ENCODE measurements around the gene TFCP2. TPM values are rescaled to one million over a fixed set of nuclear protein-coding genes. Genes with fewer than 3 reads are reported as not detected.

TFCP2 gene
- total RNA-seq, 1 donor from 2014 or later: 30.2 TPM

- H3K4me1 ChIP-seq: no peaks in the 10 kb centered on the region
- H3K36me3 ChIP-seq: no peaks in the 10 kb centered on the region
- intact Hi-C loops (cut with DNase I): no loop called here
- ATAC-seq: no peak
- DNase-seq: no peak
- no peaks in the 10 kb centered on the region for H3K9me3 ChIP-seq
- no peak overlapping the region for H3K27ac ChIP-seq
- H3K27me3 ChIP-seq (ENCODE audit: low read depth): no peaks in the 10 kb centered on the region
- no peak overlapping the region for H3K4me3 ChIP-seq
- no peak for TF ChIP-seq CTCF (IDR thresholded peaks at IDR 0.05)
These were observed 9.1 kb downstream of the TFCP2 start for GRCh38 chr12:51163795-51164194.

GRCh38 chr12:51162217-51162616 is 10.7 kb downstream of the TFCP2 start:
- H3K9me3 ChIP-seq: no peaks in the 10 kb centered on the region
- H3K36me3 ChIP-seq: no peaks in the 10 kb centered on the region
- no peak for TF ChIP-seq CTCF (IDR thresholded peaks at IDR 0.05)
- DNase-seq: no peak
- H3K27ac ChIP-seq: no peak overlapping the region
- intact Hi-C loops (cut with DNase I): no loop called here
- H3K27me3 ChIP-seq (ENCODE audit: low read depth): no peaks in the 10 kb centered on the region
- no peak for ATAC-seq
- no peak overlapping the region for H3K4me3 ChIP-seq
- no peaks in the 10 kb centered on the region for H3K4me1 ChIP-seq

GRCh38 chr12:51160814-51161459 is 12.0 kb downstream of the TFCP2 start:
- Histone ChIP-seq H3K27me3 (ENCODE audit: low read depth) (no peaks in the 10 kb centered on the region), H3K9me3 (no peaks in the 10 kb centered on the region), H3K4me1 (no peaks in the 10 kb centered on the region), H3K4me3 (no peak overlapping the region), H3K27ac (no peak overlapping the region), H3K36me3 (no peaks in the 10 kb centered on the region)
- intact Hi-C loops (cut with DNase I): no loop called here
- ATAC-seq (no peak), DNase-seq (no peak)
- no peak for TF ChIP-seq CTCF (IDR thresholded peaks at IDR 0.05)

- no peak for DNase-seq
- intact Hi-C loops (cut with DNase I): no loop called here
- no peak for TF ChIP-seq CTCF (IDR thresholded peaks at IDR 0.05)
- Histone ChIP-seq H3K36me3 (no peaks in the 10 kb centered on the region), H3K4me1 (no peaks in the 10 kb centered on the region), H3K4me3 (no peak overlapping the region), H3K27ac (no peak overlapping the region), H3K9me3 (no peaks in the 10 kb centered on the region), H3K27me3 (ENCODE audit: low read depth) (no peaks in the 10 kb centered on the region)
- no peak for ATAC-seq
These were observed 16.6 kb downstream of the TFCP2 start for GRCh38 chr12:51156245-51156765.

GRCh38 chr12:51152953-51153352 is 20.0 kb downstream of the TFCP2 start:
- no peak for DNase-seq
- Histone ChIP-seq H3K27me3 (ENCODE audit: low read depth) (no peaks in the 10 kb centered on the region), H3K27ac (no peak overlapping the region), H3K4me3 (no peak overlapping the region), H3K36me3 (no peaks in the 10 kb centered on the region), H3K4me1 (no peaks in the 10 kb centered on the region), H3K9me3 (no peaks in the 10 kb centered on the region)
- no peak for ATAC-seq
- TF ChIP-seq CTCF (IDR thresholded peaks at IDR 0.05): no peak
- intact Hi-C loops (cut with DNase I): no loop called here

Data from lower lobe of right lung (tissue), 2 donors.